Measurements from ENCODE around the gene KLHL15.

The KLHL15 gene

DNA sequence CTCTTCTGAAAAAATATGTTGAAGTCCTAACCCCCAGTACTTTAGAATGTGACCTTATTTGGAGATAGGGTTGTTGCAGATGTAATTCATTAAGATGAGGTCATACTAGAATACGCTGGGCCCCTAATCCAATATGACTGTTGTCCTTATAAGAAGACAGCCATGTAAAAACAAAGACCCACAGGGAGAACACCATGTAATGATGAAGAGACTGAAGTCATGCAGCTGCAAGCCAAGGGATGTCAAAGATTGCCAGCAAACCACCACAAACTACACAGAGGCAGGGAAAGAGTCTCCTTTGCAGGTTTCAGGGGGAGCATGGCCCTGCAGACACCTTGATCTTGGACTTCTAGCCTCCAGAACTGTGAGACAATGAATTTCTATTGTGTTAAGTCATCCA, 81.8 kb downstream of the KLHL15 start:
- no peak for DNase-seq

DNA sequence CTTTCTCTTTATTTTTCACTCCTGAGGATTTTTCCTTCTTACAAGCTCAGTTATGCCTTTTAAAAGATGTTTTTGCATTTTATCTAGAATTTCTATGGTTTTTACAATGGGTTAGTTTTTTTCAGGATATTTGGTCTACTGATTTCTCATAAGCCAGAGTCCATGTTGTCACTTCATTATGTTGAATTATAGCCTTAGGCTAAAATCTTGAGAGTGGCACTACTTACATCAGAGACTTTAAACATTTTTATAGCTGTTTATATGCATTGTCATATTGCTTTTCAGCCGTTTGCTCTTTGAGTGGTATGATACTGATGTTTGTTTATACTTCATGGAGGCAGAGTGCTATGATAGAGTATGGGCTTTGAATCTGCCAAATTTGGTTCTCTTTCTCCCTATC, 82.8 kb downstream of the KLHL15 start:
- no peak for DNase-seq

- no peak for DNase-seq
Measured at GRCh38 chrX:23939203-23939602, 87.8 kb downstream of the KLHL15 start.

DNA sequence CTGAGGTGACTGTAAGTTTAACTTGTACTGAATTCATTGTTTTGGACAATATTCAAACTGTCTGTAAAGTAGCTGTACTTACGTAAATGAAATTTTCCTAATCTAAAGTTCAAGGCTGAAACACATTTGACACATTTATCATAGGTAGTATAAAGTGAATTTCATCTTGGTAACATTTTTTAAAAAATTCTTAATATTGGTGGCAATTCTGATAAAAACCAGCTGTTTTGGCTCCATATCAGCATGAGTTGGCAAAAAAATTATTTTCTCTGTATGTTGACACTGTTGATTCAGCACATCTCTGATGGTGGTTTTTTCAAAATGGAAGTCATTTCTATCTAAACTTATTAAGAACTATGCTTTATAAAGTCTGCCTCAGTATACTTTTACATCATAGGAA, 88.3 kb downstream of the KLHL15 start:
- DNase-seq = no peak

- no peak for DNase-seq
Measured at GRCh38 chrX:23937100-23937499, 89.9 kb downstream of the KLHL15 start.

GRCh38 chrX:23936180-23936579, 90.8 kb downstream of the KLHL15 start:
- no peak for DNase-seq

DNA sequence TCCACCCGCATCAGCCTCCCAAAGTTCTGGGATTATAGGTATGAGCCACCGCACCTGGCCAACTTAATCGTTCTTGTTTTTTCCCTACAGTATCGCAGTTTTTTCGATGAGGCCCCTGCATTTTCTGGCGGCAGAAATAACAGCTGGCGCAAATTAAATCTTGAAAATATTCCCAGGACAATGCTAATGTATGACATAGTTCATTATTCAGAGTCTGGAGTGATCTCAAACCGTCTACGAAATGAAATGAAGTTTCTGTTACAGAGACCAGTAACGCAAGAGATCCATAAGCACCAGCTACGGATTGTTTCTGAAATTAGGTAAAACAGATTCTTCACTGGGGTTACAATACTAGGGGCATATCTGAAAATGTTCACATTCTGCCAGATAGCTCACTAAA, 91.9 kb downstream of the KLHL15 start:
- no peak for DNase-seq
